ENCODE measurements around the gene RAVER1.
"Not testable (repeated sequence)": the region's sequence is repeated elsewhere in the genome, so short reads cannot be mapped to it uniquely, and the experiment has no call there.

The RAVER1 gene

GRCh38 chr19:10291554-10292205 is 41.6 kb downstream of the RAVER1 start:
- no peak for DNase-seq (ENCODE audit: low read depth in 2 of 2)

- DNase-seq (ENCODE audit: low read depth in 2 of 2): peak in 1 of 2 donors; percentile 51
Observed at GRCh38 chr19:10290876-10291553, 42.3 kb downstream of the RAVER1 start.

GRCh38 chr19:10290357-10290875 is 42.9 kb downstream of the RAVER1 start:
- DNase-seq (ENCODE audit: low read depth in 2 of 2): no peak

- peak; percentile 47 to 70 for DNase-seq (ENCODE audit: low read depth in 2 of 2)
Observed at GRCh38 chr19:10289836-10290356, 43.4 kb downstream of the RAVER1 start, which contains the start of gene ICAM5. Gene ICAM5, plus strand, starts transcription at chr19:10289952. Its CDS starts 92 bp downstream, at chr19:10290044.

- DNase-seq (ENCODE audit: low read depth in 2 of 2): peak in 1 of 2 donors; percentile 63
Observed at GRCh38 chr19:10289167-10289835, 44.0 kb downstream of the RAVER1 start.

- peak in 1 of 2 donors; percentile 43 for DNase-seq (ENCODE audit: low read depth in 2 of 2)
Observed at GRCh38 chr19:10288662-10289166, 44.6 kb downstream of the RAVER1 start.

- peak in 1 of 2 donors; percentile 37 for DNase-seq (ENCODE audit: low read depth in 2 of 2)
Observed at GRCh38 chr19:10286803-10287737, 46.3 kb downstream of the RAVER1 start, which contains the start of gene ICAM4. Gene ICAM4, plus strand, starts transcription at chr19:10286955. Its CDS starts 58 bp downstream, at chr19:10287013.

GRCh38 chr19:10285393-10285792 is 47.9 kb downstream of the RAVER1 start:
- DNase-seq (ENCODE audit: low read depth in 2 of 2): no peak

GRCh38 chr19:10284960-10285278 is 48.4 kb downstream of the RAVER1 start:
- no peak for DNase-seq (ENCODE audit: low read depth in 2 of 2)

- DNase-seq (ENCODE audit: low read depth in 2 of 2): no peak
Observed at GRCh38 chr19:10284065-10284959, 49.0 kb downstream of the RAVER1 start.

GRCh38 chr19:10283301-10284064 is 49.8 kb downstream of the RAVER1 start:
- no peak for DNase-seq (ENCODE audit: low read depth in 2 of 2)

- DNase-seq (ENCODE audit: low read depth in 2 of 2): not testable (repeated sequence)
Observed at GRCh38 chr19:10282043-10282442, 51.3 kb downstream of the RAVER1 start.

- DNase-seq (ENCODE audit: low read depth in 2 of 2): no peak
Observed at GRCh38 chr19:10279737-10280442, 53.4 kb downstream of the RAVER1 start.

- DNase-seq (ENCODE audit: low read depth in 2 of 2): no peak
Observed at GRCh38 chr19:10278935-10279334, 54.4 kb downstream of the RAVER1 start.

GRCh38 chr19:10277795-10278589 is 55.3 kb downstream of the RAVER1 start:
- no peak for DNase-seq (ENCODE audit: low read depth in 2 of 2)

GRCh38 chr19:10274589-10274988 is 58.7 kb downstream of the RAVER1 start:
- no peak for DNase-seq (ENCODE audit: low read depth in 2 of 2)

GRCh38 chr19:10271543-10272086 is 61.7 kb downstream of the RAVER1 start:
- DNase-seq (ENCODE audit: low read depth in 2 of 2): peak in 1 of 2 donors; percentile 22

All from stimulated activated CD4-positive, alpha-beta T cell treated with anti-CD3 and anti-CD28 coated beads, Interleukin-1b, Interleukin-23, amount 100 ng/mL, for 4 hours (primary cell).